H1 (cell line): ENCODE measurements around the gene TINAGL1. TPM values are rescaled to one million over a fixed set of nuclear protein-coding genes. Genes with fewer than 3 reads are reported as not detected.

ENCODE experiments used
- BCL11A ChIP-seq, 2 experiments: IDR thresholded peaks; one replicate each; pipeline ENCODE4 v1.6.1; 2011; ENCODE audit warnings: low read depth in 2 of 2, low read length in 2 of 2, mild to moderate bottlenecking in 2 of 2
- CBX5 ChIP-seq: fragments of 300-800, 300-1000 bp; sonication (generic); IDR thresholded peaks from 2 replicates; pipeline ENCODE4 v1.7.1; 2016; ENCODE audit warnings: antibody characterized with exemption, low read length, low read depth
- CBX8 ChIP-seq: fragments of 300-800, 300-1000 bp; sonication (generic); IDR thresholded peaks from 2 replicates; pipeline ENCODE4 v1.7.1; 2016; ENCODE audit warnings: low read depth, low read length, borderline replicate concordance
- HDAC6 ChIP-seq: IDR thresholded peaks from one replicate; pipeline ENCODE4 v1.7.1; 2012; ENCODE audit warnings: low read depth, mild to moderate bottlenecking, inconsistent platforms, low read length, moderate library complexity
- MAFK ChIP-seq: IDR thresholded peaks from 2 replicates; pipeline ENCODE4 v1.6.1; 2012; ENCODE audit warnings: low read depth, mild to moderate bottlenecking, improper control_type of control experiment, low read length
- POLR2AphosphoS5 ChIP-seq: IDR thresholded peaks from 2 replicates; pipeline ENCODE4 v1.6.1; 2011; ENCODE audit warnings: low read depth, low read length
- RBBP5 ChIP-seq: IDR thresholded peaks from 2 replicates; pipeline ENCODE4 v1.7.1; 2012; ENCODE audit warnings: low read depth, mild to moderate bottlenecking, inconsistent platforms, low read length, moderate library complexity, borderline replicate concordance
- RXRA ChIP-seq: IDR thresholded peaks from 2 replicates; pipeline ENCODE4 v1.6.1; 2011; ENCODE audit warnings: low read depth, mild to moderate bottlenecking, low read length, moderate library complexity; ENCODE audit not compliant: insufficient read depth
- polyA plus RNA-seq, 7 experiments: library from polyadenylated mRNA; depleted of rRNA in 3 of 7; stranded (reverse) in 5 of 7; unstranded in 2 of 7; fragments of >200 nt in 5 of 7; fragments of 200-250 nt in 2 of 7; gene quantifications; 1 replicate in 5 of 7; 2 replicates in 1 of 7; 4 replicates in 1 of 7; pipeline versions ENCODE4 v1.2.1 to v1.2.3, GENCODE V29; 2011 to 2013; ENCODE audit warnings: missing spikeins in 2 of 7, mixed read lengths in 2 of 7
- total RNA-seq: library from RNA; stranded (reverse); fragmentation: NEBNext Ultra II Directional; extraction: Animal tissue kit (Norgen Biotek cat#: 25700); gene quantifications from 2 replicates; pipeline ENCODE4 v1.2.1, GENCODE V29; 2021

Gene TINAGL1
- total and polyA plus RNA-seq, 2 of the 8 experiments (the other 6 are each of a cell fraction or from before 2014, with no cell fraction given), result 11.2 to 21.7 TPM

DNA sequence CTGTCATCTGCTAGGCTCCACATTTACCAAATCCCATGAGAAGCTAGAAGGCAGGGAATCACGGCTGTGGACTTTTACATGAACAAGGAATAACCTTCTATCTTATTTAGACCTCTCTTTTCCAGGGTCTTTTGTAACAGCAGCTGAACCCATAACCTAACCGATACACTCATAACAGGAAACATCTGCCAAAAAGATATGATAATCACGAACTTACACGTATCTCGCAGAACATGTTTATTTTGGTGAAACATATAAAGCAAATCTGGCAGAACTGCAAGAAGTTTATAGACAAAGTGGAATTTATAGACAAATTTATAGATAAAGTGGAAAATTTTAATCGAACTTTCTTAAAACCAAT is 20.4 kb downstream of the TINAGL1 start (continued):
- TF ChIP-seq CBX8, result no peak
- TF ChIP-seq CBX5, result no peak
- no peak for TF ChIP-seq RBBP5
- no peak for TF ChIP-seq RXRA
- TF ChIP-seq HDAC6, result no peak
- no peak for TF ChIP-seq BCL11A (IDR thresholded peaks at IDR 0.05; ENCODE audit: low read depth in 2 of 2, low read length in 2 of 2)
- TF ChIP-seq POLR2AphosphoS5, result no peak
- no peak for TF ChIP-seq MAFK
- TF ChIP-seq, all 59 proteins: peak for 0
